ENCODE data around the gene DUXA.
A peak's percentile ranks its signal among the peaks of the same experiment; 100 is the strongest.
"Not testable (repeated sequence)": the region's sequence is repeated elsewhere in the genome, so short reads cannot be mapped to it uniquely, and the experiment has no call there.

The DUXA gene

GRCh38 chr19:57167385-57167784, at the start of gene DUXA:
TSS of gene DUXA (minus strand) at chr19:57167485. CDS start at chr19:57167443, 42 bp downstream.
- no peak for DNase-seq (ENCODE audit: low read depth)

GRCh38 chr19:57212109-57212508, 44.8 kb upstream of the DUXA start:
- DNase-seq (ENCODE audit: low read depth), result no peak

GRCh38 chr19:57210381-57210780, 43.1 kb upstream of the DUXA start:
- no peak for DNase-seq (ENCODE audit: low read depth)

GRCh38 chr19:57202160-57202559, 34.9 kb upstream of the DUXA start:
- no peak for DNase-seq (ENCODE audit: low read depth)

- DNase-seq (ENCODE audit: low read depth), result not testable (repeated sequence)
These were observed 30.6 kb upstream of the DUXA start for GRCh38 chr19:57197874-57198273.

- DNase-seq (ENCODE audit: low read depth), result no peak
These were observed 25.7 kb upstream of the DUXA start for GRCh38 chr19:57192993-57193392.

GRCh38 chr19:57192077-57192420, 24.8 kb upstream of the DUXA start:
- DNase-seq (ENCODE audit: low read depth), result no peak

GRCh38 chr19:57191141-57192076, 24.1 kb upstream of the DUXA start, which contains the start of gene ZNF264:
TSS of gene ZNF264 (plus strand) at chr19:57191500. CDS start at chr19:57191914, 414 bp downstream.
- peak; percentile 75 for DNase-seq (ENCODE audit: low read depth)

- DNase-seq (ENCODE audit: low read depth), result no peak
These were observed 23.0 kb upstream of the DUXA start for GRCh38 chr19:57190301-57190700.

GRCh38 chr19:57171551-57172081, 4.3 kb upstream of the DUXA start:
- DNase-seq (ENCODE audit: low read depth), result no peak

GRCh38 chr19:57165846-57166245, 1.4 kb downstream of the DUXA start:
- DNase-seq (ENCODE audit: low read depth), result no peak

GRCh38 chr19:57161985-57162539, 5.2 kb downstream of the DUXA start:
- DNase-seq (ENCODE audit: low read depth), result no peak

GRCh38 chr19:57152921-57153320, 14.4 kb downstream of the DUXA start:
- DNase-seq (ENCODE audit: low read depth), result no peak

GRCh38 chr19:57141699-57142098, 25.6 kb downstream of the DUXA start:
- no peak for DNase-seq (ENCODE audit: low read depth)

GRCh38 chr19:57135797-57136196, 31.5 kb downstream of the DUXA start:
- DNase-seq (ENCODE audit: low read depth), result no peak

- DNase-seq (ENCODE audit: low read depth), result not testable (repeated sequence)
These were observed 39.9 kb downstream of the DUXA start for GRCh38 chr19:57127403-57127802.

- no peak for DNase-seq (ENCODE audit: low read depth)
These were observed 43.4 kb downstream of the DUXA start for GRCh38 chr19:57123882-57124281.

GRCh38 chr19:57118848-57119247, 48.4 kb downstream of the DUXA start:
- DNase-seq (ENCODE audit: low read depth), result no peak

GRCh38 chr19:57113501-57113900, 53.8 kb downstream of the DUXA start:
- DNase-seq (ENCODE audit: low read depth), result not testable (repeated sequence)

- DNase-seq (ENCODE audit: low read depth), result no peak
These were observed 56.0 kb downstream of the DUXA start for GRCh38 chr19:57111329-57111644.

GRCh38 chr19:57110592-57111328, 56.5 kb downstream of the DUXA start:
- DNase-seq (ENCODE audit: low read depth), result no peak

- no peak for DNase-seq (ENCODE audit: low read depth)
These were observed 60.5 kb downstream of the DUXA start for GRCh38 chr19:57106722-57107235.
